HepG2 (cell line): ENCODE data around the gene UBE2H. TPM values are rescaled to one million over a fixed set of nuclear protein-coding genes. Genes with fewer than 3 reads are reported as not detected.
A peak's percentile ranks its signal among the peaks of the same experiment; 100 is the strongest.

ENCODE experiments used
- ARNTL ChIP-seq: sonication (generic); formaldehyde crosslinking; IDR thresholded peaks from 2 replicates; pipeline ENCODE4 v1.4.0; 2020; ENCODE audit warnings: mild to moderate bottlenecking, missing genetic modification reagents
- HOXA5 ChIP-seq: sonication (generic); formaldehyde crosslinking; IDR thresholded peaks from 2 replicates; pipeline ENCODE4 v1.4.0; 2020; ENCODE audit warnings: missing genetic modification reagents
- KAT8 ChIP-seq: IDR thresholded peaks from 2 replicates; pipeline ENCODE4 v1.6.1; 2016; ENCODE audit warnings: missing genetic modification reagents, missing compliant biosample characterization
- KDM3A ChIP-seq: IDR thresholded peaks from 2 replicates; pipeline ENCODE4 v1.6.1; 2018; ENCODE audit warnings: low read depth, missing compliant biosample characterization
- MXI1 ChIP-seq: IDR thresholded peaks from 3 replicates; pipeline ENCODE4 v1.6.1; 2012; ENCODE audit warnings: low read depth, low read length, inconsistent platforms, borderline replicate concordance
- ZFP37 ChIP-seq: sonication (generic); formaldehyde crosslinking; IDR thresholded peaks from 2 replicates; pipeline ENCODE4 v1.4.0; 2020; ENCODE audit warnings: missing genetic modification reagents, borderline replicate concordance
- ZNF143 ChIP-seq: sonication (generic); formaldehyde crosslinking; IDR thresholded peaks from 2 replicates; pipeline ENCODE4 v1.4.0; 2020; ENCODE audit warnings: missing genetic modification reagents
- ZNF615 ChIP-seq: sonication (generic); formaldehyde crosslinking; IDR thresholded peaks from 2 replicates; pipeline ENCODE4 v1.5.0; 2020; ENCODE audit warnings: mild to moderate bottlenecking, missing genetic modification reagents, borderline replicate concordance
- ZNF644 ChIP-seq: IDR thresholded peaks from 2 replicates; pipeline ENCODE4 v1.6.1; 2016; ENCODE audit warnings: low read depth
- ZNF816 ChIP-seq: sonication (generic); formaldehyde crosslinking; IDR thresholded peaks from 2 replicates; pipeline ENCODE4 v1.8.0; 2022; ENCODE audit warnings: missing genetic modification reagents, mild to moderate bottlenecking, borderline replicate concordance
- polyA plus RNA-seq, 8 experiments: library from polyadenylated mRNA; depleted of rRNA in 3 of 8; stranded (reverse) in 7 of 8; unstranded in 1 of 8; fragments of >200 nt; fragmentation: Illumina TruSeq in 4 of 8; extraction: Trizol in 4 of 8; gene quantifications; 2 replicates each; pipeline versions ENCODE4 v1.2.1 to v1.2.3, GENCODE V29; 2011 to 2016; ENCODE audit warnings: low read depth in 4 of 8, missing spikeins in 1 of 8, mixed read lengths in 1 of 8; ENCODE audit not compliant: insufficient read depth in 1 of 8
- total RNA-seq, 5 experiments: library from RNA; depleted of rRNA; stranded (reverse); fragments of >200 nt; fragmentation: Illumina TruSeq; extraction: Trizol; gene quantifications; 2 replicates each; pipeline ENCODE4 v1.2.3, GENCODE V29; 2016; ENCODE audit warnings: low read depth in 1 of 5
- TF ChIP-seq, protein P1 (sequence below): sonication (generic); formaldehyde crosslinking; conservative IDR thresholded peaks from 2 replicates; pipeline ENCODE4 v1.4.0; 2020; ENCODE audit warnings: missing genetic modification reagents
- TF ChIP-seq, protein P2 (sequence below), 2 experiments: IDR thresholded peaks; 2 replicates each; pipeline ENCODE4 v1.6.1; 2011 to 2012; ENCODE audit warnings: low read length in 2 of 2, borderline replicate concordance in 1 of 2, low read depth in 1 of 2, mild to moderate bottlenecking in 1 of 2, moderate library complexity in 1 of 2
- TF ChIP-seq, protein P3 (sequence below): sonication (generic); formaldehyde crosslinking; IDR thresholded peaks from 2 replicates; pipeline ENCODE4 v1.8.1; 2023; ENCODE audit warnings: mild to moderate bottlenecking, missing genetic modification reagents
- TF ChIP-seq, protein P4 (sequence below): sonication (generic); formaldehyde crosslinking; IDR thresholded peaks from 2 replicates; pipeline ENCODE4 v1.4.0; 2020; ENCODE audit warnings: missing genetic modification reagents, mild to moderate bottlenecking, borderline replicate concordance
- TF ChIP-seq, protein P5 (sequence below): sonication (generic); formaldehyde crosslinking; IDR thresholded peaks from 2 replicates; pipeline ENCODE4 v1.4.0; 2020; ENCODE audit warnings: missing genetic modification reagents

Gene UBE2H
- total and polyA plus RNA-seq, 2 of the 13 experiments (the other 11 are each of a cell fraction or from before 2014, with no cell fraction given), result 15.5 to 40.1 TPM

DNA sequence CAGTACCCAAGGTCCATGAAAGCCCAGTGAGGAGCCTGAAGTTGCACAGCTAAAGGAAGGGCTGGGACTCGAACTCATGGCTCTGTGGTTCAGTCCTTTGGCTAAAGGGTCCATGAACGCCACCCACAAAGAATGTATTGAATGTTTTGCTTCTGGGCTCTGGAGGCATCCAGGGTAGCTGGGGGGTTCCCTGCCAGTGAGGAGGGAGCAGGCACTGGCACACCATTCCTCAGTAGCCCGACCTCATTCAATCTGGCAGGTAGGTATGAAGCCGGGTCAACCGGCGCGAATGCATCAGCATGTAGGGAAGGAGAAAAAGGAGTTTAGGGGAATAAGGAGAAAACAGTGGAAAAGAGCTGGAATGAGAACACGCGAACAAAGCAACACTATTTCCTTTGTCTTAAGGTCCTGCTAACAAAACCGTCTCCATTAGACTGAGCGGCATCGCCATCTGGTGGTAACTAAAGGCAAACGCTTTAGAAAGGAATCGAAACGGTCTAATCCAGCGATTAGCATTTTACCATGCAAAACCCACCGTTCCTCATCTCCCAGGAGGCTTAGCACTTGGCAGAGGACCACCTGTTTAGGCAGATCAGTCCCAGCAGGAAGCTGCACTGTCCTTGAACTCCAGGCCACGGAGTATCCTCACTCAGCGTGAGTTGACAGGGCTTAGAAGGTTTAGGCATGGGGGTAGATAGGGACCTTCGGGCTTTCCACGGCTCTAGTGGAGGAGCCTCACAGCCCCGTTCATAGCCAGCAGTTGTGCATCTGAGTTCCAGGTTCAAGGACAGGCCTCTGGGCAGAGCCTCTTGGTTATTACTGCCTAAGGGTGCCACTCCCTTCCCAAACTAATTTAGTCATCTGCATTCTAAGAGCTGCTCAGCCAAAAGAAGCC, 122.8 kb downstream of the UBE2H start (continued):
- no peak for TF ChIP-seq MXI1
- no peak for TF ChIP-seq HOXA5
- no peak for TF ChIP-seq ZNF816
- no peak for TF ChIP-seq KDM3A (CRISPR knock-in tag)
- TF ChIP-seq ZNF644 (CRISPR knock-in tag), result no peak
- TF ChIP-seq ZFP37, result no peak
- TF ChIP-seq, protein P1, sequence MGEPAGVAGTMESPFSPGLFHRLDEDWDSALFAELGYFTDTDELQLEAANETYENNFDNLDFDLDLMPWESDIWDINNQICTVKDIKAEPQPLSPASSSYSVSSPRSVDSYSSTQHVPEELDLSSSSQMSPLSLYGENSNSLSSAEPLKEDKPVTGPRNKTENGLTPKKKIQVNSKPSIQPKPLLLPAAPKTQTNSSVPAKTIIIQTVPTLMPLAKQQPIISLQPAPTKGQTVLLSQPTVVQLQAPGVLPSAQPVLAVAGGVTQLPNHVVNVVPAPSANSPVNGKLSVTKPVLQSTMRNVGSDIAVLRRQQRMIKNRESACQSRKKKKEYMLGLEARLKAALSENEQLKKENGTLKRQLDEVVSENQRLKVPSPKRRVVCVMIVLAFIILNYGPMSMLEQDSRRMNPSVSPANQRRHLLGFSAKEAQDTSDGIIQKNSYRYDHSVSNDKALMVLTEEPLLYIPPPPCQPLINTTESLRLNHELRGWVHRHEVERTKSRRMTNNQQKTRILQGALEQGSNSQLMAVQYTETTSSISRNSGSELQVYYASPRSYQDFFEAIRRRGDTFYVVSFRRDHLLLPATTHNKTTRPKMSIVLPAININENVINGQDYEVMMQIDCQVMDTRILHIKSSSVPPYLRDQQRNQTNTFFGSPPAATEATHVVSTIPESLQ, result no peak
- TF ChIP-seq ZNF143, result peak; percentile 27; the same call in 1 of the 2 replicates
- no peak for TF ChIP-seq ZNF615 (CRISPR knock-in tag)
- no peak for TF ChIP-seq KAT8 (CRISPR knock-in tag)
- TF ChIP-seq ARNTL (CRISPR knock-in tag), result no peak
- TF ChIP-seq, protein P2, sequence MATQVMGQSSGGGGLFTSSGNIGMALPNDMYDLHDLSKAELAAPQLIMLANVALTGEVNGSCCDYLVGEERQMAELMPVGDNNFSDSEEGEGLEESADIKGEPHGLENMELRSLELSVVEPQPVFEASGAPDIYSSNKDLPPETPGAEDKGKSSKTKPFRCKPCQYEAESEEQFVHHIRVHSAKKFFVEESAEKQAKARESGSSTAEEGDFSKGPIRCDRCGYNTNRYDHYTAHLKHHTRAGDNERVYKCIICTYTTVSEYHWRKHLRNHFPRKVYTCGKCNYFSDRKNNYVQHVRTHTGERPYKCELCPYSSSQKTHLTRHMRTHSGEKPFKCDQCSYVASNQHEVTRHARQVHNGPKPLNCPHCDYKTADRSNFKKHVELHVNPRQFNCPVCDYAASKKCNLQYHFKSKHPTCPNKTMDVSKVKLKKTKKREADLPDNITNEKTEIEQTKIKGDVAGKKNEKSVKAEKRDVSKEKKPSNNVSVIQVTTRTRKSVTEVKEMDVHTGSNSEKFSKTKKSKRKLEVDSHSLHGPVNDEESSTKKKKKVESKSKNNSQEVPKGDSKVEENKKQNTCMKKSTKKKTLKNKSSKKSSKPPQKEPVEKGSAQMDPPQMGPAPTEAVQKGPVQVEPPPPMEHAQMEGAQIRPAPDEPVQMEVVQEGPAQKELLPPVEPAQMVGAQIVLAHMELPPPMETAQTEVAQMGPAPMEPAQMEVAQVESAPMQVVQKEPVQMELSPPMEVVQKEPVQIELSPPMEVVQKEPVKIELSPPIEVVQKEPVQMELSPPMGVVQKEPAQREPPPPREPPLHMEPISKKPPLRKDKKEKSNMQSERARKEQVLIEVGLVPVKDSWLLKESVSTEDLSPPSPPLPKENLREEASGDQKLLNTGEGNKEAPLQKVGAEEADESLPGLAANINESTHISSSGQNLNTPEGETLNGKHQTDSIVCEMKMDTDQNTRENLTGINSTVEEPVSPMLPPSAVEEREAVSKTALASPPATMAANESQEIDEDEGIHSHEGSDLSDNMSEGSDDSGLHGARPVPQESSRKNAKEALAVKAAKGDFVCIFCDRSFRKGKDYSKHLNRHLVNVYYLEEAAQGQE (IDR thresholded peaks at IDR 0.05; ENCODE audit: borderline replicate concordance in 1 of 2, low read depth in 1 of 2, low read length in 2 of 2), result no peak
- TF ChIP-seq, protein P3, sequence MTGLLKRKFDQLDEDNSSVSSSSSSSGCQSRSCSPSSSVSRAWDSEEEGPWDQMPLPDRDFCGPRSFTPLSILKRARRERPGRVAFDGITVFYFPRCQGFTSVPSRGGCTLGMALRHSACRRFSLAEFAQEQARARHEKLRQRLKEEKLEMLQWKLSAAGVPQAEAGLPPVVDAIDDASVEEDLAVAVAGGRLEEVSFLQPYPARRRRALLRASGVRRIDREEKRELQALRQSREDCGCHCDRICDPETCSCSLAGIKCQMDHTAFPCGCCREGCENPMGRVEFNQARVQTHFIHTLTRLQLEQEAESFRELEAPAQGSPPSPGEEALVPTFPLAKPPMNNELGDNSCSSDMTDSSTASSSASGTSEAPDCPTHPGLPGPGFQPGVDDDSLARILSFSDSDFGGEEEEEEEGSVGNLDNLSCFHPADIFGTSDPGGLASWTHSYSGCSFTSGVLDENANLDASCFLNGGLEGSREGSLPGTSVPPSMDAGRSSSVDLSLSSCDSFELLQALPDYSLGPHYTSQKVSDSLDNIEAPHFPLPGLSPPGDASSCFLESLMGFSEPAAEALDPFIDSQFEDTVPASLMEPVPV, result no peak
- TF ChIP-seq, protein P4, sequence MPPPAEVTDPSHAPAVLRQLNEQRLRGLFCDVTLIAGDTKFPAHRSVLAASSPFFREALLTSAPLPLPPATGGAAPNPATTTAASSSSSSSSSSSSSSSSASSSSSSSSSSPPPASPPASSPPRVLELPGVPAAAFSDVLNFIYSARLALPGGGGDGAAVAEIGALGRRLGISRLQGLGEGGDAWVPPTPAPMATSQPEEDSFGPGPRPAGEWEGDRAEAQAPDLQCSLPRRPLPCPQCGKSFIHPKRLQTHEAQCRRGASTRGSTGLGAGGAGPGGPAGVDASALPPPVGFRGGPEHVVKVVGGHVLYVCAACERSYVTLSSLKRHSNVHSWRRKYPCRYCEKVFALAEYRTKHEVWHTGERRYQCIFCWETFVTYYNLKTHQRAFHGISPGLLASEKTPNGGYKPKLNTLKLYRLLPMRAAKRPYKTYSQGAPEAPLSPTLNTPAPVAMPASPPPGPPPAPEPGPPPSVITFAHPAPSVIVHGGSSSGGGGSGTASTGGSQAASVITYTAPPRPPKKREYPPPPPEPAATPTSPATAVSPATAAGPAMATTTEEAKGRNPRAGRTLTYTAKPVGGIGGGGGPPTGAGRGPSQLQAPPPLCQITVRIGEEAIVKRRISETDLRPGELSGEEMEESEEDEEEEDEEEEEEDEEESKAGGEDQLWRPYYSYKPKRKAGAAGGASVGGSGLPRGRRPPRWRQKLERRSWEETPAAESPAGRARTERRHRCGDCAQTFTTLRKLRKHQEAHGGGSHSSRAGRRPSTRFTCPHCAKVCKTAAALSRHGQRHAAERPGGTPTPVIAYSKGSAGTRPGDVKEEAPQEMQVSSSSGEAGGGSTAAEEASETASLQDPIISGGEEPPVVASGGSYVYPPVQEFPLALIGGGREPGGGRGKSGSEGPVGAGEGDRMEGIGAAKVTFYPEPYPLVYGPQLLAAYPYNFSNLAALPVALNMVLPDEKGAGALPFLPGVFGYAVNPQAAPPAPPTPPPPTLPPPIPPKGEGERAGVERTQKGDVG (CRISPR knock-in tag), result no peak
- TF ChIP-seq, protein P5, sequence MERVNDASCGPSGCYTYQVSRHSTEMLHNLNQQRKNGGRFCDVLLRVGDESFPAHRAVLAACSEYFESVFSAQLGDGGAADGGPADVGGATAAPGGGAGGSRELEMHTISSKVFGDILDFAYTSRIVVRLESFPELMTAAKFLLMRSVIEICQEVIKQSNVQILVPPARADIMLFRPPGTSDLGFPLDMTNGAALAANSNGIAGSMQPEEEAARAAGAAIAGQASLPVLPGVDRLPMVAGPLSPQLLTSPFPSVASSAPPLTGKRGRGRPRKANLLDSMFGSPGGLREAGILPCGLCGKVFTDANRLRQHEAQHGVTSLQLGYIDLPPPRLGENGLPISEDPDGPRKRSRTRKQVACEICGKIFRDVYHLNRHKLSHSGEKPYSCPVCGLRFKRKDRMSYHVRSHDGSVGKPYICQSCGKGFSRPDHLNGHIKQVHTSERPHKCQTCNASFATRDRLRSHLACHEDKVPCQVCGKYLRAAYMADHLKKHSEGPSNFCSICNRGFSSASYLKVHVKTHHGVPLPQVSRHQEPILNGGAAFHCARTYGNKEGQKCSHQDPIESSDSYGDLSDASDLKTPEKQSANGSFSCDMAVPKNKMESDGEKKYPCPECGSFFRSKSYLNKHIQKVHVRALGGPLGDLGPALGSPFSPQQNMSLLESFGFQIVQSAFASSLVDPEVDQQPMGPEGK (CRISPR knock-in tag), result no peak
